Activated B cell treated with CpG ODN at 0.5 μM for 24 hours (primary cell): Measurements from ENCODE around the gene BHLHE23. TPM values are rescaled to one million over a fixed set of nuclear protein-coding genes. Genes with fewer than 3 reads are reported as not detected.
"Not testable (repeated sequence)": the region's sequence is repeated elsewhere in the genome, so short reads cannot be mapped to it uniquely, and the experiment has no call there.

Experiments used
- ATAC-seq: fragments of 200-7000 bp; cut with Tn5 transposase; one replicate; pipeline ENCODE4 v1.10.0; 2021; ENCODE audit warnings: low read depth, mild to moderate bottlenecking, moderate library complexity
- CTCF ChIA-PET: fragments of 350-600 bp; sonication (Branson Sonifier 250); formaldehyde crosslinking; loops from one replicate; lab custom pipeline; 2021; ENCODE audit warnings: antibody characterized with exemption; lab: Charles Lee
- POLR2A ChIA-PET: fragments of 350-600 bp; sonication (Branson Sonifier 250); formaldehyde crosslinking; loops from one replicate; lab custom pipeline; 2021; ENCODE audit warnings: antibody characterized with exemption; lab: Charles Lee
- DNase-seq: peaks from one replicate; pipeline ENCODE4 v3.0.0; 2022
- H3K27ac Mint-ChIP-seq: one replicate; pipeline ENCODE4 v1.8.0; 2020; ENCODE audit warnings: mixed read lengths
- H3K27me3 Mint-ChIP-seq: one replicate; pipeline ENCODE4 v1.8.0; 2021; ENCODE audit warnings: mixed read lengths
- H3K36me3 Mint-ChIP-seq: one replicate; pipeline ENCODE4 v1.8.0; 2021; ENCODE audit warnings: low read depth, mixed read lengths
- H3K4me1 Mint-ChIP-seq: one replicate; pipeline ENCODE4 v1.8.0; 2021; ENCODE audit warnings: mixed read lengths
- H3K4me3 Mint-ChIP-seq: one replicate; pipeline ENCODE4 v1.8.0; 2020; ENCODE audit warnings: mild to moderate bottlenecking, mixed read lengths
- H3K9me3 Mint-ChIP-seq: one replicate; pipeline ENCODE4 v1.8.0; 2020; ENCODE audit warnings: mixed read lengths
- intact Hi-C: fragments of 100-400 bp; cut with micrococcal nuclease; formaldehyde crosslinking; loops from one replicate; pipeline ENCODE4 v1.15.1; 2024
- total RNA-seq: library from RNA; stranded (reverse); gene quantifications from 2 replicates; pipeline ENCODE4 v1.2.3, GENCODE V29; 2022
- TF ChIP-seq, protein P1 (sequence below): fragments of 200-600 bp; IDR thresholded peaks from one replicate; pipeline ENCODE4 v1.8.0; 2022; ENCODE audit warnings: antibody characterized with exemption, mild to moderate bottlenecking

Gene BHLHE23
- total RNA-seq, 1 donor from 2014 or later = not detected

DNA sequence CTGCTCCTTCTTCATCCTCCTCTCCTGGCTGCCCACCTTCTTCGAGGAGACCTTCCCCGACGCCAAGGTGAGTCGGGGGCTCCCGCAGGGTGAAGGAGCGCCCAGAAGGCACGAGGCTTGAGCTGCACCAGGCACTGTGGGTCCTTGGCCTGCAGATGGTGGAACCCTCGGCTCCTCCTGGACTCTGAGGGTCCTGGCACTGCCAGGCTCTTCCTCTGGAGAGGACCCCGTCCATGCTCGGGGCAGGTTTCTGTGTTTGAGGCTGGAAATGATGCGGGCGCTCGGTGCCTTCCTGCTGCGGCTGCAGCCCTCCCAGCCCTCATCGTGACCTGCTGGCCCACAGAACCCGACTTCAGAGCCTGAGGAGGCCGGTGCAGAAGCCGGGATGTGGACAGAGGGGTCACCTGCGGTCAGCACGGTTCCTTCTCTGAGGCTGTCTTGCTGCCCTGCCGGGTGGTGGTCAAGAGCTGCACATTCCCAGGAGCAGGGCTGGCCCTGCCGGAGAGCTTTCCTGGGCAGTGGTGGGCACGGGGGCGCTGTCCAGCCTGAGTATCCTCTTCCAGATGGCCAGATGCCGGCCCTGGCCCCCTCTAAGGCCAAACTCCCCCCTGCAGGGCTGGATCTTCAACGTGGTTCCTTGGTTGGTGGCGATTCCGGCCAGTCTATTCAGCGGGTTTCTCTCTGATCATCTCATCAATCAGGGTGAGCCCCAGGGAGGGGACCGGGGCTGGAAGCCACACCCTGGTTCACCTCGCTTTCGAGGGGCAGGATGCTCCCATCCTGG, 43.0 kb downstream of the BHLHE23 start:
- Mint-ChIP-seq H3K36me3 (peaks cover 37% of the 10 kb centered on the region), H3K4me1 (peaks cover 12% of the 10 kb centered on the region), H3K27me3 (no peaks in the 10 kb centered on the region), H3K9me3 (no peaks in the 10 kb centered on the region), H3K27ac (no peak overlapping the region), H3K4me3 (no peak overlapping the region)
- no peak for DNase-seq
- TF ChIP-seq, protein P1, sequence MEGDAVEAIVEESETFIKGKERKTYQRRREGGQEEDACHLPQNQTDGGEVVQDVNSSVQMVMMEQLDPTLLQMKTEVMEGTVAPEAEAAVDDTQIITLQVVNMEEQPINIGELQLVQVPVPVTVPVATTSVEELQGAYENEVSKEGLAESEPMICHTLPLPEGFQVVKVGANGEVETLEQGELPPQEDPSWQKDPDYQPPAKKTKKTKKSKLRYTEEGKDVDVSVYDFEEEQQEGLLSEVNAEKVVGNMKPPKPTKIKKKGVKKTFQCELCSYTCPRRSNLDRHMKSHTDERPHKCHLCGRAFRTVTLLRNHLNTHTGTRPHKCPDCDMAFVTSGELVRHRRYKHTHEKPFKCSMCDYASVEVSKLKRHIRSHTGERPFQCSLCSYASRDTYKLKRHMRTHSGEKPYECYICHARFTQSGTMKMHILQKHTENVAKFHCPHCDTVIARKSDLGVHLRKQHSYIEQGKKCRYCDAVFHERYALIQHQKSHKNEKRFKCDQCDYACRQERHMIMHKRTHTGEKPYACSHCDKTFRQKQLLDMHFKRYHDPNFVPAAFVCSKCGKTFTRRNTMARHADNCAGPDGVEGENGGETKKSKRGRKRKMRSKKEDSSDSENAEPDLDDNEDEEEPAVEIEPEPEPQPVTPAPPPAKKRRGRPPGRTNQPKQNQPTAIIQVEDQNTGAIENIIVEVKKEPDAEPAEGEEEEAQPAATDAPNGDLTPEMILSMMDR = no peak
- ChIA-PET CTCF (no interaction called here), POLR2A (no interaction called here)
- intact Hi-C loops = no loop called here
- ATAC-seq = no peak

DNA sequence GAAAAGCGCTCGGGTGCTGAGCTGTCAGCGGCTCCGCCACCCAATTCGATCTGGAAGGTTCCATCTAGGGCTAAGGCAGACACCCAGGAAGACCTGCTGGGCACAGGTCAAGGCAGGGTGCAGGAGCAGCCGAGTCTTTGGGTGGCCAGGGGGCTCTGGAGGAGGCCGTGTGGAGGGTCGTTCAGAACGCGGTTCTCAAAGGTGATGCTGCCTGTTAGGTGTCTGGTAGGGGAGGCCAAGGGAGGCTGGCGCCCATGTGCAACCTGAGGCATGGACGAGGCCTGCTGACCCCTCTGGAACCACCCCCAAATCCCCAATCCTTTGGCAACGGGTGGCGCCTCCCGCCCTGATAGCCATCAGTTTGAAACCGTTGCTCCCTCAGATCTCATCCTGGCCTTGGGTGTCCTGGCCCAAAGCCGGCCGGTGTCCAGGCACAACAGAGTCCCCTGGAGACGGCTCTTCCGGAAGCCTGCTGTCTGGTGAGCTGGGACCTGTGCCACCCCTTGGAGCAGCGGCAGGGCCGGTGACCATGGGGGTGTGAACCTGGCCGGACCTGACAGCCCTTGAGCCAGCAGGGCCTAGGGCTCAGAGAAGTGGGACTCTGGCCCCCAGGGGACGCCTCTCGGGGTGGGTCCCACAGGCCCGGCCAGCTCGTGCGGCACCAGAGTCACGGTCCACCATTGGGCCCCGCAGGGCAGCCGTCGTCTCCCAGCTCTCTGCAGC, 43.7 kb downstream of the BHLHE23 start:
- intact Hi-C loops = no loop called here
- Mint-ChIP-seq H3K27ac (no peak overlapping the region), H3K4me1 (peaks cover 12% of the 10 kb centered on the region), H3K9me3 (no peaks in the 10 kb centered on the region), H3K27me3 (no peaks in the 10 kb centered on the region), H3K4me3 (no peak overlapping the region), H3K36me3 (peaks cover 39% of the 10 kb centered on the region)
- ChIA-PET POLR2A (no interaction called here), CTCF (no interaction called here)
- TF ChIP-seq, protein P1 = no peak
- no peak for DNase-seq
- no peak for ATAC-seq

DNA sequence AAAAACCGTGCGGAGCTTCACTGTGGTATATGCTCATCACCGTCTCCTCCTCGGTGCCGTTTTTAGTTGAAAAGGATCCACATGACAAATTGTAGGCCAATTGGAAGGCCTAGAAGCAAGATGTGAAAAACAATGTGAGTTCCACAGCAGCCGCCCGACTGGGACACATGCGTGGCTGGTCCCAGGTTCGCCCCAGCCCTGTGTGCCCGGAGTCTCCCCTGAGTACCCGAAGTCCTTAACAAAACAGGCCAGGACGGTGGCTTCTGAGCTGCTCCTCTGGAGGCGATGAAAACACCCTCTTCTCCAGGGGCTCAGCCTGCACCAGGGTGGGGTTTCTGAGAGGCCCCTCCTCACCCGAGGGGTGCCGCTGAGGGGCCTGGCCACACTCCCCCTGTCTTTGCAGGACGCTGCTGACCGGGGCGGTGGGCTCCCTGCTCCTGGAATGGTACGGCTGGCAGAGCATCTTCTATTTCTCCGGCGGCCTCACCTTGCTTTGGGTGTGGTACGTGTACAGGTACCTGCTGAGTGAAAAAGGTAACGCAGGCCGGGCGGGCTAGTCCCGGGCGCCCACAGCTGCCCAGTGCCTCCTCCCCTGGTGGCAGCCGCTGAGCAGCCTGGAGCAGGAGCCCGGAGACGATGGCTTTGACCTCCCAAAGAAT, 44.4 kb downstream of the BHLHE23 start:
- CTCF ChIA-PET = no interaction called here
- H3K4me3 Mint-ChIP-seq = no peak overlapping the region

DNA sequence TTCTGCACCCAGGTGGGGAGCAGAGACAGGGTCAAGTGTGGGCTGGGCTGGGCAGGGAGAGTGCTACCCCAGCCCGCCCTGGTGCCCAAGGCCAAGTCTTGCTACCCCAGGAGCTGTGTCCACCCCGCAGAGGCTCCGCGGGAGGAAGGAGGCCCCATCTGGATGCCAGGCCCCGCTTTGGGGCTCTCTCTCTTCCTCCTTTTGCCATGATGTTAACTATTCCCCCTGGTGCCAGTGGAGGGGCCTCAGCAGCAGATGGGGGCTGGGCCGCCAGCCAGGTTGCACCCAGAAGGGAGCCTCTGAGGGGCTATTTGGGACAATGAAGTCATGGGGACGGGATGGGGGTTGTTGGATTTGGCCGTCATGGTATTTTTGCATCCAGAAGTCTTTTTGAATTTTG, 45.0 kb downstream of the BHLHE23 start:
- Mint-ChIP-seq H3K27me3 (no peaks in the 10 kb centered on the region), H3K27ac (no peak overlapping the region), H3K9me3 (no peaks in the 10 kb centered on the region), H3K4me3 (no peak overlapping the region), H3K4me1 (peaks cover 12% of the 10 kb centered on the region), H3K36me3 (peaks cover 45% of the 10 kb centered on the region)
- no peak for ATAC-seq
- TF ChIP-seq, protein P1 = no peak
- CTCF ChIA-PET = no interaction called here
- DNase-seq = no peak
- POLR2A ChIA-PET = no interaction called here
- intact Hi-C loops = no loop called here

More for the DNA sequence above, 44.4 kb downstream of the BHLHE23 start:
- H3K27me3 Mint-ChIP-seq = no peaks in the 10 kb centered on the region
- DNase-seq (no peak), ATAC-seq (no peak)
- H3K9me3 Mint-ChIP-seq = no peaks in the 10 kb centered on the region
- no peak overlapping the region for H3K27ac Mint-ChIP-seq
- POLR2A ChIA-PET = no interaction called here
- peaks cover 12% of the 10 kb centered on the region for H3K4me1 Mint-ChIP-seq
- intact Hi-C loops = no loop called here
- peaks cover 44% of the 10 kb centered on the region for H3K36me3 Mint-ChIP-seq
- TF ChIP-seq, protein P1 = no peak

DNA sequence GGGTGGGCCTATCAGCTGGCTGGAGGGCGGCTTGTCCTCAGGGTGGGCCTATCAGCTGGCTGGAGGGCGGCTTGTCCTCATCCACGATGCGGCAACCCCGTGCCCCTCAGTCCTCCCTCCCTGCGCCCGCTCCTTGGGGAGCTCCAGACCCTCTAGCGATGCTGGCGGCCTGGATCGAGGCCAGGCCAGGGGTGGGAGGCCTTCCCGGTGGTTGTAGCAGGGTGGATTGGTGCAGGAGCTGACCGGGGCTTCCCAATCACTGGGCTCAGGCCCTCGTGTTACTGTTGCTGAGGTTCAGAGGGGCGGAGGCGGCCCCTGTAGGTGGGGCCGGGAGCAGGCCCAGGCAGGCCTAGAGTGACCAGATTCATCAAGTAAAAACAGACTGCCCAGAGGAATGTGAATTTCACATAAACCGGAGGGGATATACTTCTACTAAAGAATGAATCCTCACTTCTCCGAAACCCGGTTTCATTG, 45.4 kb downstream of the BHLHE23 start:
- POLR2A ChIA-PET = no interaction called here
- Mint-ChIP-seq H3K27ac (no peak overlapping the region), H3K36me3 (peaks cover 47% of the 10 kb centered on the region), H3K4me3 (no peak overlapping the region), H3K9me3 (no peaks in the 10 kb centered on the region), H3K4me1 (peaks cover 12% of the 10 kb centered on the region), H3K27me3 (no peaks in the 10 kb centered on the region)
- DNase-seq (no peak), ATAC-seq (no peak)
- TF ChIP-seq, protein P1 = no peak
- CTCF ChIA-PET = no interaction called here
- intact Hi-C loops = no loop called here

DNA sequence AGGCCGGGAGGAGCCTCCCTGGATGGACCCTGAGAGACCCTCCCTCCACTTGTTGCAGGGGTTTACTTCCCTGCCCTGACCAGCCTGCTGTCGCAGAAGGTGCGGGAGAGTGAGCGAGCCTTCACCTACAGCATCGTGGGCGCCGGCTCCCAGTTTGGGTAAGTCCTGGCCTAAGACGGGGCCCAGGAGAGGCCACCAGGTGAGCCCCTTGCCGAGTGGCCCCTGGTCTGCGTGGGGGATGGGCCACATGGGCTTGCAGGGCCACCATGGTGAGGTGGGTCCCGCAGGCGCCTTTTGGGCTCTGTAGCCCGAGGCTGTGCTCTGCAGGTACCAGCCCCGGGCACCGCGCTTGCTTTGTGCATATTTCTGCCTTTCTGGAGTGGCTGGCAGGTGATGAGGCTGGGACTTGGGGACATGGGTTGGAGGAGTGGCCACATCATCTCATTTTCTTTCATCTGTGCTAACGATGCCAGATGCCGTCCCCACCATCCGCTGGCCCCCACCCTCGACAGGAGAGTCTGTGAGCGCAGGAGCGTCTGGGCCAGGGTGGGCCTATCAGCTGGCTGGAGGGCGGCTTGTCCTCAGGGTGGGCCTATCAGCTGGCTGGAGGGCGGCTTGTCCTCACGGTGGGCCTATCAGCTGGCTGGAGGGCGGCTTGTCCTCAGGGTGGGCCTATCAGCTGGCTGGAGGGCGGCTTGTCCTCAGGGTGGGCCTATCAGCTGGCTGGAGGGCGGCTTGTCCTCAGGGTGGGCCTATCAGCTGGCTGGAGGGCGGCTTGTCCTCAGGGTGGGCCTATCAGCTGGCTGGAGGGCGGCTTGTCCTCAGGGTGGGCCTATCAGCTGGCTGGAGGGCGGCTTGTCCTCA, 46.1 kb downstream of the BHLHE23 start:
- POLR2A ChIA-PET, H3K27ac Mint-ChIP-seq, DNase-seq, ATAC-seq, intact Hi-C loops, H3K4me3 Mint-ChIP-seq, H3K27me3 Mint-ChIP-seq, H3K9me3 Mint-ChIP-seq: not testable (repeated sequence)
- CTCF ChIA-PET = interaction anchor here (2.0 kb wide), 1 partner anchor 12 kb away, joined by 5 read pairs; no protein-coding TSS in a partner anchor
- Mint-ChIP-seq H3K36me3 (peaks cover 47% of the 10 kb centered on the region), H3K4me1 (peaks cover 15% of the 10 kb centered on the region)
